Duodenal mucosa (tissue), 2 donors: ENCODE data around the gene ZBTB22.
"Not testable (repeated sequence)": the region's sequence is repeated elsewhere in the genome, so short reads cannot be mapped to it uniquely, and the experiment has no call there.

Experiments used
- H3K27ac ChIP-seq: one replicate; pipeline ENCODE4 v1.7.0; 2013; ENCODE audit warnings: low read depth, low read length
- H3K27me3 ChIP-seq, 2 donors: one replicate each; pipeline ENCODE4 v1.7.0; 2013; ENCODE audit warnings: low read length in 2 of 2, control low read depth in 1 of 2; ENCODE audit not compliant: insufficient read depth in 2 of 2, control insufficient read depth in 1 of 2
- H3K36me3 ChIP-seq, 2 donors: one replicate each; pipeline ENCODE4 v1.7.0; 2013; ENCODE audit warnings: low read length in 2 of 2, control low read depth in 1 of 2; ENCODE audit not compliant: insufficient read depth in 2 of 2, control insufficient read depth in 1 of 2
- H3K4me1 ChIP-seq, 2 donors: one replicate each; pipeline ENCODE4 v1.7.0; 2013; ENCODE audit warnings: low read length in 2 of 2, control low read depth in 1 of 2; ENCODE audit not compliant: insufficient read depth in 2 of 2, control insufficient read depth in 1 of 2
- H3K4me3 ChIP-seq, 2 donors: one replicate each; pipeline ENCODE4 v1.7.0; 2013; ENCODE audit warnings: low read length in 2 of 2, low read depth in 1 of 2
- H3K9ac ChIP-seq, 2 donors: one replicate each; pipeline ENCODE4 v1.7.0; 2013; ENCODE audit warnings: low read length in 2 of 2, low read depth in 1 of 2
- H3K9me3 ChIP-seq, 2 donors: one replicate each; pipeline ENCODE4 v1.7.0; 2013; ENCODE audit warnings: low read length in 2 of 2, control low read depth in 1 of 2; ENCODE audit not compliant: control insufficient read depth in 1 of 2

Gene ZBTB22

DNA sequence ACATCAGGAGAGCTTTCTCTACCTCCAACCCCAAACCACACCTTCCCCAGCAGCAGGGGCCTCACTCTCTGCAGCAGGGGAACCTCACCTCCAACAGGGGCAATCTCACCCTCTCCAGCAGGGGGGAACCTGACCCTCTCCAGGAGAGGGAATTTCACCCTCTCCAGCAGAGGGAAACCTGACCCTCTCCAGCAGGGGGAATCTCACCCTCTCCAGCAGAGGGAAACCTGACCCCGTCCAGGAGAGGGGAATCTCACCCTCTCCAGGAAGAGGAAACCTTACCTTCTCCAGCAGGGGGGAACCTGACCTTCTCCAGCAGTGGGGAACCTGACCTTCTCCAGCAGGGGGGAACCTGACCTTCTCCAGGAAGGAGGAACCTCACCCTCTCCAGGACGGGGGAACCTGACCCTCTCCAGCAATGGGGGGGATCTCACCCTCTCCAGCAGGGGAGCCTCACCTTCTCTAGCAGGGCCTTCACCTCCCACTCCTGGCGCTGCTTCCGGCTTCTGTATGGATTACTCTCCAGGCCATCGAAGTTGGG, 37.5 kb downstream of the ZBTB22 start:
- Histone ChIP-seq H3K27ac (no peak overlapping the region), H3K9ac (no peak overlapping the region), H3K4me3 (no peak overlapping the region), H3K4me1 (peaks cover 25 to 29% of the 10 kb centered on the region in 2 donors), H3K9me3 (no peaks in the 10 kb centered on the region), H3K36me3 (peaks cover 32 to 64% of the 10 kb centered on the region in 2 donors), H3K27me3 (no peaks in the 10 kb centered on the region)

DNA sequence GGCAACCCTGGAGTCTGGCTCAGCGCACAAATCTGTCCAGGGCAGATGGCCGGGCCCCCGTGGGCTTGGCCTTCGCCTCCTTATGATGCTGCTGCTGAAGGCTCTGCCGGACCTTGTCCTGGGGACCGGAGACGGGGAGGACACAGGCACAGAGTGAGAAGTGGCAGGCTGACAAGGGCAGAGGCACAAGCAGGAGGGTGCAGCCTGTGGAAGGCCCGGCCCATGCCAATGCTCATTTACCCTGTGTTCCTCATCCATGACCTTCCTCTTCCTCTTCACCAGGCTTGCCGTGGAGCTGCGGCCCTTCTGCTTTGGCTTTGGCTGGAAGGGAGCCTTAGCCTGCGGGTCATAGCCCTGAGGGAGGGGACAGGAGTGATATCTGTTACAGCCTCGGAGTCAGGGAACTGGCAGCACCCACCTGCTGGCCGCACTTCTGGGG, 38.3 kb downstream of the ZBTB22 start:
- H3K9me3 ChIP-seq = no peaks in the 10 kb centered on the region
- no peak overlapping the region for H3K9ac ChIP-seq
- H3K27me3 ChIP-seq = no peaks in the 10 kb centered on the region
- no peak overlapping the region for H3K27ac ChIP-seq
- no peak overlapping the region for H3K4me3 ChIP-seq
- H3K36me3 ChIP-seq = peaks cover 36 to 65% of the 10 kb centered on the region in 2 donors
- H3K4me1 ChIP-seq = peaks cover 33 to 37% of the 10 kb centered on the region in 2 donors

DNA sequence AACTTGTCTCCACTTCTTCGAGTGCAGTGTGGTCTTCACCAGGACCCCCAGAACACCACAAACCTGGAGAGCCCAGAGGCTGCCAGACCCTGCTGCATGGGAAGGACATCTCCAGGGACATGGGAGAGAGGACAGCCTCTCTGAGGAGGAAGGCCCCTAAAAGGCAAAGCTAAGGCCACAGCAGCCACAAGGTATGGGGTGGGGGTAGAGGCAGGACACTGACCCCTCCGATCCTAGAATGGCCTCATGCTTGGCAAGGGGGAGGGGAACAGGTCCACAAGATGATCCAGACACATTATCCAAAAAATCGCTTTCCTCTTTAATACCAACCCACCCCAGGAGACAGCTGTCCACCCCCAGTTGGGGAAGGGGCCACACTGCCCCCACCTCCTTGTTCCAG, 38.7 kb downstream of the ZBTB22 start:
- H3K4me1 ChIP-seq = peaks cover 36 to 41% of the 10 kb centered on the region in 2 donors
- H3K27ac ChIP-seq = no peak overlapping the region
- peaks cover 38 to 63% of the 10 kb centered on the region in 2 donors for H3K36me3 ChIP-seq

DNA sequence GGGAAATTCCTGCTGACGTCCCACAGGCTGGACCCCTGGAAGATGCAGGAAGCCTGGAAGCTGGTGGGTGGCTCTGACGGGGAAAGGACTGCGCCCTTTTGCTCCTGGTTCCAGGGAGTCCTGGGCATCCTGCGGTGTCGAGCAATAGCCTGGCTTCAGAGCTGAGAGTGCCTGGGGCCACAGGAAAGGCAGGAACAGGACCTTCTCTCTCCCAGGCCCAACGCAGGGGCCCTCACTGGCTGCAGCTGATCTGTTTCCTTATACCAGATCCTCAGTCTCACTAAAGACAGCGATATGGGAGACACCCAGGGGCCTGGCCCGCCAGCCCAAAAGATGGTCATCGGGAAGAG, 39.2 kb downstream of the ZBTB22 start:
- H3K9me3 ChIP-seq = no peaks in the 10 kb centered on the region
- peaks cover 36 to 59% of the 10 kb centered on the region in 2 donors for H3K36me3 ChIP-seq
- no peaks in the 10 kb centered on the region for H3K27me3 ChIP-seq
- no peak overlapping the region for H3K4me3 ChIP-seq
- H3K27ac ChIP-seq = no peak overlapping the region
- H3K4me1 ChIP-seq = peaks cover 36 to 46% of the 10 kb centered on the region in 2 donors
- no peak overlapping the region for H3K9ac ChIP-seq

More for the DNA sequence above, 38.7 kb downstream of the ZBTB22 start:
- Histone ChIP-seq H3K27me3 (no peaks in the 10 kb centered on the region), H3K4me3 (no peak overlapping the region), H3K9me3 (no peaks in the 10 kb centered on the region), H3K9ac (no peak overlapping the region)

- H3K4me3 ChIP-seq = peak overlapping the region; percentile 80 to 85
- H3K36me3 ChIP-seq = peaks cover 36 to 58% of the 10 kb centered on the region in 2 donors
- H3K27ac ChIP-seq = peak overlapping the region; percentile 85
- no peaks in the 10 kb centered on the region for H3K9me3 ChIP-seq
- H3K9ac ChIP-seq = peak overlapping the region; percentile 75 to 86
- no peaks in the 10 kb centered on the region for H3K27me3 ChIP-seq
- peaks cover 41 to 51% of the 10 kb centered on the region in 2 donors for H3K4me1 ChIP-seq
Measured at GRCh38 chr6:33277663-33278391, 39.7 kb downstream of the ZBTB22 start.

GRCh38 chr6:33276864-33277662, 40.5 kb downstream of the ZBTB22 start, which contains the start of gene B3GALT4:
B3GALT4 (plus strand) TSS chr6:33277123; CDS start chr6:33277420, 297 bp downstream.
- Histone ChIP-seq H3K27me3 (no peaks in the 10 kb centered on the region), H3K4me1 (peaks cover 45 to 57% of the 10 kb centered on the region in 2 donors), H3K27ac (peak within 1 kb of the TSS; percentile 85), H3K36me3 (peaks cover 36 to 58% of the 10 kb centered on the region in 2 donors), H3K9me3 (no peaks in the 10 kb centered on the region), H3K4me3 (peak within 1 kb of the TSS; percentile 80 to 85), H3K9ac (peak within 1 kb of the TSS; percentile 75 to 86)

DNA sequence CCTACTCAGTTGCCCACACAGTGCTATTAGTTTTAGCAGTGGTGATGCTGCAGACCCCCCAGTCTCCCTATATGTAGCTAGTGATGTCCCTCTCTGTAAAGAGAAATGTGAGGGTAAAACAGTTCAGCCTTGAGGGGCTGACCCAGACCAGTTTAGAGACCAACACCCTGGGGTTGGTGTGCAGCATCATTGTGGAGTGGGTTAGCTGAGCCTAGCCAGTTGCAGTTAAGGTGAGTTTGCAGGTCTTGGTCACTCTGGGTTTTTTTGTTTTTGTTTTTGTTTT, 41.0 kb downstream of the ZBTB22 start:
- Histone ChIP-seq H3K4me3 (peak overlapping the region; percentile 80 to 85), H3K27me3 (no peaks in the 10 kb centered on the region), H3K27ac (peak overlapping the region; percentile 80), H3K36me3 (peaks cover 33 to 53% of the 10 kb centered on the region in 2 donors), H3K9me3 (no peaks in the 10 kb centered on the region), H3K9ac (peak overlapping the region; percentile 75 to 86), H3K4me1 (peaks cover 45 to 57% of the 10 kb centered on the region in 2 donors)

DNA sequence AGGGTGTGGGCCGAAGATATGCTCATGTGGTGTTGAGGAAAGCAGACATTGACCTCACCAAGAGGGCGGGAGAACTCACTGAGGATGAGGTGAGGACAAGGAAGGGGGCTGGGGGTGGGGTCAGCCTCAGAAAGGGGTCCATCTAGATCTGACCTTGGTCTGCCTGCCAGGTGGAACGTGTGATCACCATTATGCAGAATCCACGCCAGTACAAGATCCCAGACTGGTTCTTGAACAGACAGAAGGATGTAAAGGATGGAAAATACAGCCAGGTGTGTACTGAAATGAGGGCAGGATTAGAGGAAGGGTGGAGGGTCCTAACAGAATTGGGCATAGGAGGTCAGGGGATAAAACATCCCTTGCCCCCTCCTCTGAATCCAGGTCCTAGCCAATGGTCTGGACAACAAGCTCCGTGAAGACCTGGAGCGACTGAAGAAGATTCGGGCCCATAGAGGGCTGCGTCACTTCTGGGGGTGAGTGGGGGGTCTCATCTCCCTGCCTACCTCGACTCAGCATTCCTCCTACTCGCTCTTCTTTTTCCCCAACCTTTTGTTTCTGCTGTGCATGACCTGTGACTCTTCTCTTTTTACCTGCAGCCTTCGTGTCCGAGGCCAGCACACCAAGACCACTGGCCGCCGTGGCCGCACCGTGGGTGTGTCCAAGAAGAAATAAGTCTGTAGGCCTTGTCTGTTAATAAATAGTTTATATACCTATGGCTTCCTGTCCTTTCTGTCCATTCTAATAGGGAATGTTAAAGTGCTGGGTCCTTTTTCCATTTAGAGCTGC, 41.6 kb downstream of the ZBTB22 start:
- H3K9me3 ChIP-seq, H3K27me3 ChIP-seq, H3K27ac ChIP-seq: not testable (repeated sequence)
- Histone ChIP-seq H3K4me3 (peak overlapping the region; percentile 80 to 85), H3K4me1 (peaks cover 47 to 59% of the 10 kb centered on the region in 2 donors), H3K36me3 (peaks cover 28 to 49% of the 10 kb centered on the region in 2 donors), H3K9ac (peak overlapping the region; percentile 75 to 86)

GRCh38 chr6:33273924-33274902, 43.3 kb downstream of the ZBTB22 start:
- Histone ChIP-seq H3K4me1 (peaks cover 49 to 61% of the 10 kb centered on the region in 2 donors), H3K36me3 (peaks cover 26 to 37% of the 10 kb centered on the region in 2 donors), H3K27me3 (no peaks in the 10 kb centered on the region), H3K4me3 (peak overlapping the region; percentile 81 to 98), H3K9ac (peak overlapping the region; percentile 35 to 98), H3K9me3 (no peaks in the 10 kb centered on the region), H3K27ac (no peak overlapping the region)
